NCI-H2029 treated with DMSO at 0.1 percent for 48 hours (cell line): ENCODE data around the gene GLA.
A peak's percentile ranks its signal among the peaks of the same experiment; 100 is the strongest.

Source experiments
- DNase-seq: peaks from one replicate; lab custom pipeline; 2025; lab: John Stamatoyannopoulos, UW

Gene GLA

DNA sequence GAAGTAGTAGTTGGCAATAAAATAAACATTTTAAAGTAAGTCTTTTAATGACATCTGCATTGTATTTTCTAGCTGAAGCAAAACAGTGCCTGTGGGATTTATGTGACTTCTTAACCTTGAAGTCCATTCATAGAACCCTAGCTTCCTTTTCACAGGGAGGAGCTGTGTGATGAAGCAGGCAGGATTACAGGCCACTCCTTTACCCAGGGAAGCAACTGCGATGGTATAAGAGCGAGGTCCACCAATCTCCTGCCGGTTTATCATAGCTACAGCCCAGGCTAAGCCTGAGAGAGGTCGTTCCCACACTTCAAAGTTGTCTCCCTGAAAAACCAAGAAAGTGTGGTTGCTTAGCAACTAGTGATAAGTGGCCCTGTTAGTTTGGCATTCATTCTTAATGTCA lies 9.9 kb downstream of the GLA start:
- DNase-seq = no peak

DNA sequence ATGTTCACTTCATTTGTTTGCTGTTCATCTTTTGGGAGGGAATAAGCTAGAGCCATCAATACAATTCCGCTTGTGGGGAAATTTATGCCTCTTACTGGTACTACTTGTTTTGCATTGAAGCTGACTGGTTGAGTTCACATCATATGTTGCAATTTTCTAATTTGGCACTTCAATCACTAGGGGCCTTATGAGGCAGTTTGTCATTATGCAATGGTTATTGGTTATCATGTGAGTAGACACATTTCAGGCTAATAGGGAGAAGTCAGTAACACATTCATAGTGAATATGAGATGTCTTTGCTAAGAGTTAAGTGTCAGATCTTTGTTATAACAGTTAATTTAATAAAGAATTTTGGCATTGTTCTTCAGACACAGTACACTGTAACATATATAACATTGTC lies 11.9 kb downstream of the GLA start:
- DNase-seq = no peak

DNA sequence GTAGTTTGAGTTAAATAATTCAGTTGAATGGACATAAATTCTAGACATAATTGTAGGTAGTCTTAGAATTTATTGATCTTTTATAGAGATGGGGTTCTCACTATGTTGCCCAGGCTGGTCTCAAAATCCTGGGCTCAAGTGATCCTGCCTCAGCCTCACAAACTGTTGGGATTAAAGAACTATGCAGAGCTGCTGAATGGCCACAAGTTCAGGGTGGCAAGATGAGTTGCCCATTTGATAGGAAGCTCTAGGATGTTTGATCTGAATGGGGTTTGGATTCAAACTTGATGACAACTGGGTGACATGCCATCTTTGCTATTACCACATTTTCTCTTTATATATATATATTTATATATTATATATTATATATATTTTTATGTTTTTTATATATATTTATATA lies 13.4 kb downstream of the GLA start:
- no peak for DNase-seq

DNA sequence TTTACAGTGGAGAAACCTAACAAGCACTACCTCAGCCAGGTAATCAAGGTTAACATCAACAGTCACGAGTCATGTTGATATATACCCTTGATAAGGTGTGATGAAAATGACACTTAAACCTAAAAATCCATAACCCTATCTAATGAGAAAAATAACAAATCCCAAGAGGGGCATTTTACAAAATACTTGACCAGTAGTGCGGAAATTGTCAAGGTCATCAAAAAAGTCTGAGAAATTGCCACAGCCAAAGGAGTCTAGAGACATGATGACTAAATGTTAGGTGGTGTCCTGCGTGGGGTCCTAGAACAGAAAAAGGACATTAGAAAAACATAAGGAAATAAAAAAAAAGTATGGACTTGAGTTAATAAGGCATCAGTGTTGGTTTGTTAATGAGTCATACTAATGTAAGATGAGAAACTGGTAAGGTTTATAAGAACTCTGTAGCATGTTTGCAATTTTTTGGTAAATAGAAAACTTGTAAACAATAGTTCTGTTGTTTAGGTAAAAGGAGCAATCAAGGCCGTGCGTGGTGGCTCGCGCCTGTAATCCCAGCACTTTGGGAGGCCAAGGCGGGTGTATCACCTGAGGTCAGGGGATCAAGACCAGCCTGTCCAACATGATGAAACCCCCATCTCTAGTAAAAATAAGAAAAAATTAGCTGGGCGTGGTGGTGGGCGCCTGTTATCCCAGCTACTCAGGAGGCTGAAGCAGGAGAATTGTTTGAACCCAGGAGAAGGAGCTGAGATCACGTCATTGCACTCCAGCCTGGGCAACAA lies 14.0 kb downstream of the GLA start:
- DNase-seq = no peak

DNA sequence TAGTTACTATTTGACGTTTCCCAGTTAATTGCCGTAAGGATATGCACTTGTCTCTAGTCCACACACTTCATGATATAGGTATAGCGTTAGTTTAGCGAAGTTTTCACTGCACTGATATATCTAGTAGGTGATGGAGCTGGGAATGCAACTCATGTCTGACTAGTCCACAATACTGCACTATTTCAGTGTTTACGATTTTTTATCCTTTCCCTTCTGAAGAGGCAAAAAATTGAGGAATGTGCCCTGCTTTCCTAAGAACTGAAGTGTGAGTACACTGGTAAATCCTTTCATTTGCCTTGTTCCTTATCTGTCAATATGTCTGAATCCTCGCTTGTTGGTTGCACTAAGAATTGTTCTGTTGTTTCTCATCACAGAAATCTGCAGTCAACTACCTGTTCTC lies 15.9 kb downstream of the GLA start:
- no peak for DNase-seq

DNA sequence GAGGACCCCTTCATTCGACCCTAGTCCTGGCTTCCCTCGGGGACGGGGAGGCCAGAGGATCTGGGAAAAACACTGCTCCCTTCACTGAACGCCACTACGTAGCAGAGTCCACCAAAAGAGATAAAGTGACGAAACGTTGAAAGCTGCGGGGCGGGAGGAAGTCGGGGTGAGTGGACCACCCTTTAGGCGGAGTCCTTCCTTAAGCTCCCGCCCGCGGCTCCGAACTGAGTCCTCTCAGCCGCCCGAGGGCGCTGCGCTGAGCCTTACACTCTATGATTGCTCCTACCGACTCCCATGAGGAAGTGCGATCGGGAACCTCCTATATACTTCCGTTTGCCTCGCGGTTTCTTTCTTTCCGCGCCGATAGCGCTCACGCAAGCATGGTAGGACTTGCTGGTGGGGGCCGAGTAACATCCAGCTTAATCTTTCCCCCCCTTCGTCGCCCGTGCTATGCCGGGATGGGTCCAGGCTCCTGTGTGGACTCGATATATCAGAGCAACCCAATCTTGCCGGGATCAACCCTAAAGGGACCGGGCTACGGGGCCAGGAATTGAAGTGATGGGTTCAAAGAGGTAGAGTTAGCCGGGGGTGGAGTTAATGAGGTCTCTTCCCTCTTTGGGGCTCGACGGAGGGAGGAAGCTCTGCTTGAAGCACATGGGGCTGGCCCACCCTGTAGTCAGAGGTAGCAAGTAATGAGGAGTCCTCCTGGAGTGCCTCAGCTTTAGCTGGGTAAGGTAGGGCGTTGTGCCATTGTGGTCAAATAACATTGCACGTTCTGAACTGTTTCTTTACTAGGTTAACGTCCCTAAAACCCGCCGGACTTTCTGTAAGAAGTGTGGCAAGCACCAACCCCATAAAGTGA lies 16.8 kb downstream of the GLA start, which contains the start of gene RPL36A:
Gene RPL36A, plus strand, starts transcription at position 348 of the 862 bp plus-strand sequence. Its CDS starts 33 bp downstream, at position 381.
- DNase-seq = peak; percentile 52

DNA sequence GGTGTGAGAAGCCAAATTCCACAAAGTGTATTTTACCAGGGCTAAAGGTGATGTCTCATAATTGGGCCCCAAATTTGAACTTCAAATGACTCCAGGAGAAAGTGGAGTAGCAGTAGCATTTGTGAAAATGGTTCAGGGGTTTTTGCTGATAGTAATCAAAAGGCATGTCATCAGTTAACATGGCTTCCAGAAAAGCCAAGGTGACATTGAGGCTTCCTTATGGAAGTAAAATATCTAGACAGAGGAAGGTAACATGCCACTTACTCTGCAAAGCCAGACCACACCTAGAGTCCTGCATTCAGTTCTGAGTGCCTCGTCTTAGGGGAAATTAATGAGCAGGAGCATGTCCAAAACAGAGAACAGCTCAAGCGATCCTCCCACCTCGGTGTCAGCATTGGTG lies 19.1 kb downstream of the GLA start:
- no peak for DNase-seq

DNA sequence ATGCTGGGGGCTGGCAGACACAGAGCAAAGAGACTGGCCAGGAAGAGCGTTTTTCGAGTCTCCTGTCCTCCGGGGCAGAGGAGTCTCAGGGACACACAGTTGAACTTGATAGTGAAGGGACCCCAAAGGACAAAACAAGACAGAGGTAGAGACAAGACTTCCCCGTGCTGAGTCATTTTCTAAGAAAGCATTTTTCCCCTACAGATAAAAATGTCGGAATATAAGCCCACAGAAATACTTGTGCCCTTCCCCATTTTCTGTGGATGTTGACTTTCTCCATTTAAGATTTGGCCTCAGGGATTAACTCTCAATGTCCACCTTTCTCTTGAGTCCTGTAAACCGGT lies 21.2 kb downstream of the GLA start:
- no peak for DNase-seq

DNA sequence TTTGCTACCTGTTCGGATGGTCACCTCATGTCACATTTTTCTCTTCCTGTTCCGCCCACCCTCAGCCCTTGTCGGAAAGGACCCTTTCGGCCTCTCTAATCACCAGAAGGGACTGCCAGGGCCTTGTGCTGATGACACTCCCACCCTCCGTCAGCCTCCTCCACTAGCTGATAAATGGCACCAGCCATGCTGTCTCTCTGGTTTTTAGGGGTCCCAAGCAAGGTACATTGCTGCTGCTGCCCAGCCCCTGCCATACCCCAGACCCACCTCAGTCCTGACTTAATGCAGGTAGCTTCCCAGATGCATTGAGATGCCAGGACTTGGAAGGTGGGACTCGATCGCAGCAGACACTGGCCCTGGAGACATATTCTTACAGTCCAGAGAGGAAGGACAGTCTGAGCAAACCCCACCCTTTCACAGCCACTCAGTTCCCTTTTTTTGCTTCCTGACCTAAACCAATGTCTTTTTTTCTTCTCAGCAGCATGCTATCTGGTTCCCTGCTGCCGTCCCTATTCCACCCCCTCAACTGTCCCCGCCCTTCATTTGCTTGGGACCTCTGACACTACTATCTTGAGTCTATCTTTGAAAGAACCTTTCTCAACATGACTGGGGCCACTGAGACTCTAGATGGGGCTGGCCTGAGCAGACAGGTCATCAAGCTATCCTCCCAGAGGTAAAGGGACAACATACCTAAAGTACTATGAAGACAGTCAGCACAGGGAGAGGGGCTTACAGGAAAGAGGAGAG lies 21.8 kb downstream of the GLA start, which contains the start of gene BTK:
Gene BTK, minus strand, starts transcription at position 397 of the 747 bp plus-strand sequence. CDS start 10,907 bp downstream, outside the sequence.
- DNase-seq = no peak

DNA sequence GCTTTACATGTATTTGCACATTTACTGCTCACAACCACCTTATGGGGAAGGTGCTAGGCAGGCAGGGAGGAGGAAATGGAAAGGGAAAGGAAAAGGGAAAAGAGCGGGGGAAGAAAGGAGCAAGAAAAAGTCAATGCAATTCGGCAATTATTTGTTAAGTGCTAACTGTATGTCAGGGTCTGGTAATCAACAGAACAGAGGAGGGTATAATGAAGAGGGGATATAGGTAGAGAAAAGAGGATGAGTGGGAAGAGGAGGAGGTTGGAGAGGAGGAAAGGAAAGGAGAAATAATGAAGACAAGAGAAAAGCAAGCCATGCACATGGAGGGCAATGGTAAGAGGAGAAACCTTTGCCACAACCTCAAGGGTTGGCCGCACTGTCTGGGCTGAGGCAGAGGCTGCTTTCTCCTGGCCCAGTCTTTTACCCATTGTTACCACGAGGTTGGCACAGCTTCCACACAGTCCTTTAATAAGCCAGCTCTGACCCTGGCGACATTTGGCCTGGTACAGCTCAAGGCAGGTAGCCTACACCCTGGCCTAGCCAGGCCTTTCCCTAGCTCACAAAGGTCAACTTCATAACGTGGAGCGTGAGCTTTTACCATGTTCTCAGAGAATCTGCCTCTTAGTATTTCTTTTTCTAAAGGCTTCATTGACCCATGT lies 22.6 kb downstream of the GLA start:
- no peak for DNase-seq

DNA sequence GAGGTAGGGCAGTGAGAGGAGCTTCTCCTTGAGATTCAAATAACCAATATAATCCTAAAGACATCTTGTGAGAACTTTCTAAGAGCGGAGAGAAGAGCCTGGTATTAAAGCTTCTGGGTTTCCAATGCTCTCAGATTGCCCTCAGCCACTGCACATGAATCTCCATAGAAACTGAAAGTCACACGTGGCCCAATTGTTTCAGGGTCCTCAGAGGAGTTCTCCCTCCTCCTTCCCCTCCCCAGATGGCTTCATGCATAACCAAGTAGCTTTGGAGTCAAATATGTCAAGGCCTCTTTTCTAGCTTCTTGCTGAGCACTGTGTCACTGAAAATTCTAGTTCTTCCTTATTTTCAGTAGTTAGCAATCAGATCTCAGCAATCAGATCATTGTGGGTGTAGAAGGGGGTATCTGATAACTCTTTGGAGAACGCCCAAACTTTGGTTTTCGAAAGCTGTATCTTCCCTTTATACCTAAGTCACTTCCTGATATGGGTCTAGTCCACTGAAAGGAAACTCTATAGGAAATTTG lies 24.0 kb downstream of the GLA start:
- DNase-seq = no peak

DNA sequence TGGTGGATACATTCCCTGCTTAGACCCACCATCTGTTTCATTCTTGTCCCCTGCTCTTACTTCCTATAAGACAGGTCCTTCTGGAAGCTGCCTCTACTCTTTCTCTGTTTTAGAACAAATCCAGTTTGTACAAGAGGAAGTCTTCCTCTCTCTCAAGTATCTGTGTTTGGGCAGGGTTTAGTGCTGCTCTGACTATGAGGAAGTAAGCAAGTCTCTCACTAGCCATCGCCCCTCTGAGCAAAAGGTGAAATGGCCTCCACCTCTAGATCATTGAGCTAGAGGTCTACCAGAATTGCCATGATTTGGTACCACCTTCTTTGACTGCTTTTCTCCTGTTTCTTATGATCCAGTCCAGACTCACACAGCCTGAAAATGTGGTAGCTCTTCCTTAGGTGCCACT lies 30.2 kb downstream of the GLA start:
- DNase-seq = no peak

DNA sequence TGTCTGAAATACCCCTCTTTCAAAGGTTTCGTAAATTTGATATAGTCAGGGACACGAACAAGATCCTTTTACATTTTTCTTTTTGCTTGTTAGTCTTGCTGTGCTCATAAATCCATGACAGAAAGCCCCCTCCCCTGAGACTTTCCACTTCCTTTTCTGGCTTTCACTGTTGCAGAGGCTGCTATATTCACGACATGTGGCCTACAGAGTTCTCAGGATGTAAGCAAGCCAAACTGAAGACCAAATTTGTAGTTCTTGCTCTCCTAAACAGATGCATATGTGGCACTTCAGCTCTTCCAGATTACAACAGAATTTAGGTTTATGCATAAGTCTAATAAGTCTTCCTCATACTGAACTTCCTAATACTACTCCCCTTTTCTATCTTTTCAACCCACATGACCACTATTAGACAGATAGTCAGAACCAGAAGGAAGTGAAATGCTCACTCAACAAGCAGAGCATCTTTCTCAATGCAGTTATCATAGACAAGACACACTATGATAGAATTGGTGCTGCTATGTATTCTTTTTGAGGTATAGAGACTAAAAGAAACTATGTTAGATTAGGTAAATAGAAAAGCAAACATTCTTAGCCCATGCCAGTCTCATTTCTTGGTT lies 36.7 kb downstream of the GLA start:
- DNase-seq = no peak

DNA sequence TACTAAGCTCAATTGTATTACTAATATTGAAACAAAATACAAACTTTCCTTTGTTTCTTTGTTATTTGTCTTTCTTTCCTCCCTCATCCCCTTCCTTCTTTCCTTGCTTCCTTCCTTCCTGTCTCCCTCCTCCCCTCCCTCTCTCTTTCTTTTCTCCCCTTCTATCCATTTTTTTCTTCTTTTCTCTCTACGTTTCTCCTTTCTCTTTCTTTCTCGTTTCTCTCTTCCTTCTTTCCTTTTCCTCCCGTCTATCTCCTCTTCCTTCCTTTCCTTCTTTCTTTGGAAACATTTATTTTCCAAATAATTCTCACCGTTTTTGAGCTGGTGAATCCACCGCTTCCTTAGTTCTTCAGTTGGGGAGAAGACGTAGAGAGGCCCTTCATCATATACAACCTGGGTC lies 38.0 kb downstream of the GLA start:
- no peak for DNase-seq

DNA sequence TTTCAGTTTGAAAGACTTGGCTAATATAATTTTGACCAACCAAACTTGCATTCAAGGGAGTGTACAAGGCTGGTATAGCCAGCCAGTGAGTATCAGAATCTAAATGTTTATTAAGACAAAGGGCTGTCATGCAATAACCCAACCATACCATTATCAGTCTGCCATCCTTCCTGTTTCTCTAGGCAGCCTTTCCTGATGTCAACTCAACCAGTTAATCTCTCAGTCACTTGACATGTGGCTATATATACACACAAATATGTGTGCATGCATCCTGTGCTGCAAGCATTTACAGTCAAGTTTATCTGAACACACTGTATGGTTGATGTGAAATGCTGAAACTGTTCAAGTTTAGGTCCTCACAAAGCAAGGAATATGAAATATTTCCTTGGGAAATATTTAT lies 38.9 kb downstream of the GLA start:
- no peak for DNase-seq

DNA sequence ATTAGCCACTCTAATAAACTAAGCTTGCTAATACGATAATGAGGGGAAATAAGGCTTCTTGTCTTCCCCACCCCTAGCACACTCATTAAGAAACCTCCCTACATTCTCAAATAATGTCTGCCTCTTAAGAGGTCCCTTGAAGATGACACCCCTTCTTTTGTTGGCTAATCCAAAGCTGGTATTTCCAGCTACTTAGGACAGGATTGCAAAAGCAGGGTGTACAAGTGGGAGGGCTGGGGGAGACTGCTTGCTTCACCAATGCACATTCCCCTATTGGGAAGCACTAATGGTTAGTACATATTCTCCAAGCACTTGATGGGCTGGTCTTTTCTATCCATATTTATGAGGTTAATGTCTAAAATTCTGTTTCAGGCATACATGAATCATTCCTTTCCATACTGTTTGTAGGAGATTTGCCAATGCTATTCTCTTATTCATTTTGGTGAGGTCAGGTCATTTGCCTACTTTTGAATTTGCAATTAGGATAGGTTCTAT lies 42.4 kb downstream of the GLA start:
- no peak for DNase-seq

DNA sequence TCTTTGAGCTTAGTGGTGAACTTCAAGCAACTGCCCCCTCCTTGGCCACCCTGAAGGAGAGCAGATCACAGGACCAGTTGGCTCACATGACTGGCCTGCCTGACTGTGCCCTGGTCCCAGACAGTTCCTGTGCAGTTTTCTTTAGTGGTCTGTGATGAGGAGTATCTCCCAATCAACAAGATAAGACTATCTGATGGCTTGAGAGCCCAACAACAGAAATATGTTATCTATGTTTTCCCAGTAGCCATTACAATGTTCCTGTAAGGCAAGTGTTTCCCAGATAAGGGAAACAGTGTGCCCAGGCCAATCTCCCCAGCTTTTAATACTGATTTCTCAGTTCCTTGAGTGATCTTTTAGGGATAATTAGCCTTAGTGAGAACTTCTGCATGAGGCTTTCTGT lies 45.0 kb downstream of the GLA start:
- no peak for DNase-seq

DNA sequence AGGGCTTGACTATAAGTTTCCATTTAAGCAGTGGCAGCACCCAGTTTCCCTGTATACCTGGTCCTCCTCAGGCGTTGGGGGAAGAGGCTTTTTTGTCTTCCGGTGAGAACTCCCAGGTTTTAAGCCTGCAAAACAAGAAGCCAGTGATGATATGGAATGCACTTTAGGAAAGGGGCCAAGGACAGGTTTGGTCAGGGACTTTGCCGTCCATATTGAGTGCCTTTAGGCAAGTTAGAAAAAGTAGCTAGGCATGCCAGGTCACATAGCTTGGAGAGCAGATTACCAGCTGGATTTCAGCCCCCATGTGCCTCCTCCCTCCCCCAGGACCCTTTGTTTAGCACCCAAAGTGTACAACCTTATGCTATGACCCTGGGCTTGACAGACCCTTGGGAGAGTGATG lies 45.6 kb downstream of the GLA start:
- no peak for DNase-seq

DNA sequence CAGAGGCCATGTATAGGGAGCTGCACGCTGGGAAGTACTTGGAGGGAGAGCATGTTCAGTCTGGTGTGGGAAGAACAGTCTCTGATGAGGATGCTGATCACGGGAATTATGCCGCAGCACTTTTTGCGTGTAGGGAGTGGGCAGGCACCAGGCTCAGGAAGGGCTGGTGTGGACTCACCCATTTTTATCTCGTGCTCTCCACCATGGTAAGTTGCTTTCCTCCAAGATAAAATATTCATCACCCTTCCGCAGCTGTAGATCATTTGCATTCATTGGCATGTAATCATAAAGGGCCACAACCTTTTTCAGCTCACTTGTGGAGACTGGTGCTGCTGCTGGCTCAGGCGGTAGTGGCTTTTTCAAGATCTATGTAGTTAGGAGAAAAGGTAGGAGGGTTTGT lies 47.3 kb downstream of the GLA start:
- no peak for DNase-seq

DNA sequence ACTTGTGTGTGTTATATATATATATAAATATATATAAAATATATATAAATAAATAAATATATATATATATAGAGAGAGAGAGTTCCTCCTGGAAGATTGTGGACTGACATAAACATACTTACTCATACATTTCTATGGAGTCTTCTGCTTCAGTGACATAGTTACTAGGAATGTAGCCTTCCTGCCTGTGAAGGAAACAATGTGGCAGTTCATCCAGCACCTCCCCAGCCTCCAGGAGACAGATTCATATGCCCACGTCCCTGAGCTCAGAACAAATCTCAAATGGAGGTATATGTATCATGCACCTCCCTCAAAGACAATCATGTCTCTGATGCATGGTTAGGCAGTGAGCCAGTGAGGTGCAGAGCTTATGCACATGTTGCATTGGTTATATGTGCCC lies 47.8 kb downstream of the GLA start:
- DNase-seq = no peak

DNA sequence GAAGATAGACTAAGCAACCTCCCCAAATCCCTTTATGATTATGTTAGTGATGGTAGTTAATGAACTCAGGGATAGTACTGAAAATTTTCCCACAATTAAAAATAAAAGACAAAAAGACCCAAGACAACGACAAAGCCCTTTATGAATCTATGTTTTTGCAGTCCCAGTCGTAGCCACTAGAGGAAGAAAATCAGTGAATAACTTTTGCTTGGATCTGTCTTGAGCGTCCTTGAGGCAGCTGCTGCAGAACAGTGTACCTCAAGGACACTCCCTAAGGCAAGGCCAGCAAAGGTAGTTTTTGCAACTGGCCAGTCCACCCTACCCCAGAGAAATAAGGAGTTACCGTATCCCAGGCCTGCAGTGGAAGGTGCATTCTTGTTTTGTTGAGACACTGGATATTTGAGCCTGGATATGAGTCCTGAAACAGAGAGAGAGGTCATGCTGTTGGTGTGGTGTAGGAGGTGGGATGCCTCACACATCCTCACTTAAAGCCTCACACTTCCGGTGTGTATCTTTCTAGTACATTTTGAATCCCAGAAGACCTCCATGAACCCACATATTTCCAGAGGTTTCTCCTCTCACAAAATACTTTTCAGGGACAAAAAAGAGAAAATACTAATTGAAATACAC lies 50.4 kb downstream of the GLA start:
- DNase-seq = no peak
